GM23248 (cell line): ENCODE data around the gene GALNT7. TPM values are rescaled to one million over a fixed set of nuclear protein-coding genes. Genes with fewer than 3 reads are reported as not detected.
"Not testable (repeated sequence)": the region's sequence is repeated elsewhere in the genome, so short reads cannot be mapped to it uniquely, and the experiment has no call there.

Experiments used
- DNase-seq: peaks from one replicate; pipeline ENCODE4 v3.0.0-alpha.2; 2015
- H2AFZ ChIP-seq: fragments of 200-600 bp; sonication (generic); 2 replicates; pipeline ENCODE4 v1.6.1; 2016; ENCODE audit warnings: antibody characterized with exemption
- H3F3A ChIP-seq: fragments of 200-600 bp; sonication (generic); 2 replicates; pipeline ENCODE4 v1.6.1; 2016; ENCODE audit warnings: mild to moderate bottlenecking, antibody characterized with exemption, mixed run types; ENCODE audit not compliant: insufficient read depth
- H3K27ac ChIP-seq: fragments of 200-600 bp; sonication (generic); 2 replicates; pipeline ENCODE4 v1.5.1; 2016; ENCODE audit warnings: mild to moderate bottlenecking
- H3K27me3 ChIP-seq: fragments of 200-600 bp; sonication (generic); replicated peaks from 2 replicates; pipeline ENCODE4 v1.6.1; 2016; ENCODE audit warnings: mild to moderate bottlenecking; ENCODE audit not compliant: insufficient read depth
- H3K36me3 ChIP-seq: fragments of 200-600 bp; sonication (generic); 2 replicates; pipeline ENCODE4 v1.6.1; 2016; ENCODE audit warnings: low read depth, mild to moderate bottlenecking
- H3K4me1 ChIP-seq: fragments of 200-600 bp; sonication (generic); 2 replicates; pipeline ENCODE4 v1.6.1; 2016; ENCODE audit warnings: mild to moderate bottlenecking; ENCODE audit not compliant: insufficient read depth
- H3K4me2 ChIP-seq: fragments of 200-600 bp; sonication (generic); one replicate; pipeline ENCODE4 v1.6.1; 2016; ENCODE audit warnings: mild to moderate bottlenecking; ENCODE audit not compliant: unreplicated experiment
- H3K4me3 ChIP-seq: fragments of 200-600 bp; sonication (generic); 2 replicates; pipeline ENCODE4 v1.5.1; 2016; ENCODE audit warnings: mild to moderate bottlenecking
- H3K79me2 ChIP-seq: fragments of 200-600 bp; sonication (generic); 2 replicates; pipeline ENCODE4 v1.6.1; 2016; ENCODE audit warnings: mild to moderate bottlenecking; ENCODE audit not compliant: insufficient read depth
- H3K9ac ChIP-seq: fragments of 200-600 bp; sonication (generic); 2 replicates; pipeline ENCODE4 v1.6.1; 2016; ENCODE audit warnings: mild to moderate bottlenecking
- H3K9me2 ChIP-seq: fragments of 200-600 bp; sonication (generic); 2 replicates; pipeline ENCODE4 v1.6.1; 2016; ENCODE audit warnings: mixed run types, mild to moderate bottlenecking, moderate library complexity; ENCODE audit not compliant: insufficient read depth
- H3K9me3 ChIP-seq: fragments of 200-600 bp; sonication (generic); one replicate; pipeline ENCODE4 v1.6.1; 2017; ENCODE audit warnings: low read depth
- H4K20me1 ChIP-seq: fragments of 200-600 bp; sonication (generic); 2 replicates; pipeline ENCODE4 v1.6.0; 2016; ENCODE audit not compliant: insufficient read depth
- EZH2 ChIP-seq: fragments of 200-600 bp; sonication (generic); IDR thresholded peaks from 2 replicates; pipeline ENCODE4 v1.6.1; 2018; ENCODE audit warnings: antibody characterized with exemption, mild to moderate bottlenecking; ENCODE audit not compliant: insufficient read depth, poor library complexity, severe bottlenecking
- EZH2phosphoT487 ChIP-seq: fragments of 200-600 bp; sonication (generic); IDR thresholded peaks from 2 replicates; pipeline ENCODE4 v1.6.1; 2018; ENCODE audit warnings: antibody characterized with exemption, moderate library complexity, mild to moderate bottlenecking, low read depth; ENCODE audit not compliant: insufficient read depth
- whole genome bisulfite sequencing, 2 experiments: methylation state at CpG; one replicate each; pipeline ENCODE4 v1.1.6; 2015 to 2017; ENCODE audit warnings: low lambda C conversion rate in 2 of 2, low coverage in 1 of 2; ENCODE audit errors: missing lambda C conversion rate in 2 of 2; 5-methylcytosine and 5-hydroxymethylcytosine counted together
- in situ Hi-C: fragments of 300-500 bp; cut with MboI; formaldehyde crosslinking; loops from 2 replicates; pipeline ENCODE4 v1.15.0; 2020
- polyA plus RNA-seq: library from polyadenylated mRNA; unstranded; fragments of >200 nt; fragmentation: Nextera tagmentation; extraction: Ambion mirVana; gene quantifications from 2 replicates; pipeline ENCODE4 v1.2.1, GENCODE V29; 2016
- total RNA-seq: library from RNA; depleted of rRNA; stranded (reverse); fragments of >200 nt; shearing (Covaris generic); gene quantifications from 2 replicates; pipeline ENCODE4 v1.2.3, GENCODE V29; 2014

GALNT7 gene
- total and polyA plus RNA-seq, 2 experiments from 2014 or later, result 5.8 to 13.1 TPM

- no peaks in the 10 kb centered on the region for H3K79me2 ChIP-seq
- H3K4me2 ChIP-seq, result no peak overlapping the region
- no peak overlapping the region for H3K9ac ChIP-seq
- H3K27ac ChIP-seq, result no peak overlapping the region
- 91 to 93% methylated on average over 1 of the region's 1 CpG for WGBS, 2 experiments
- H3F3A ChIP-seq, result peaks cover 15% of the 10 kb centered on the region
- H4K20me1 ChIP-seq, result no peaks in the 10 kb centered on the region
- H3K9me2 ChIP-seq, result no peaks in the 10 kb centered on the region
- no peaks in the 10 kb centered on the region for H3K9me3 ChIP-seq
- no peaks in the 10 kb centered on the region for H3K36me3 ChIP-seq
- TF ChIP-seq EZH2phosphoT487 (no peak), EZH2 (no peak)
- H3K4me1 ChIP-seq, result peaks cover 19% of the 10 kb centered on the region
- H2AFZ ChIP-seq, result no peak overlapping the region
- in situ Hi-C loops, result no loop called here
- DNase-seq, result no peak
- no peak overlapping the region for H3K4me3 ChIP-seq
- H3K27me3 ChIP-seq, result no peaks in the 10 kb centered on the region
These were observed 9.5 kb downstream of the GALNT7 start for GRCh38 chr4:173178144-173178543.

GRCh38 chr4:173181848-173182247 is 13.2 kb downstream of the GALNT7 start:
- Histone ChIP-seq H4K20me1 (no peaks in the 10 kb centered on the region), H3K27ac (peak overlapping the region; percentile 74), H3K79me2 (no peaks in the 10 kb centered on the region), H3K9me3 (no peaks in the 10 kb centered on the region), H3K4me3 (peak overlapping the region; percentile 59), H3K4me2 (peak overlapping the region; percentile 86), H2AFZ (no peak overlapping the region), H3K9me2 (no peaks in the 10 kb centered on the region), H3F3A (peaks cover 15% of the 10 kb centered on the region), H3K36me3 (no peaks in the 10 kb centered on the region), H3K27me3 (no peaks in the 10 kb centered on the region), H3K4me1 (peaks cover 19% of the 10 kb centered on the region), H3K9ac (peak overlapping the region; percentile 44)
- 73 to 75% methylated on average over 3 of the region's 3 CpGs for WGBS, 2 experiments
- peak; percentile 80 for DNase-seq
- TF ChIP-seq EZH2phosphoT487, result no peak
- TF ChIP-seq EZH2, result no peak
- in situ Hi-C loops, result no loop called here

- H3F3A ChIP-seq, result peaks cover 15% of the 10 kb centered on the region
- H3K4me1 ChIP-seq, result peaks cover 22% of the 10 kb centered on the region
- H4K20me1 ChIP-seq, result no peaks in the 10 kb centered on the region
- peak overlapping the region; percentile 74 for H3K27ac ChIP-seq
- peak overlapping the region; percentile 59 for H3K4me3 ChIP-seq
- TF ChIP-seq EZH2 (no peak), EZH2phosphoT487 (no peak)
- no peaks in the 10 kb centered on the region for H3K9me2 ChIP-seq
- no peaks in the 10 kb centered on the region for H3K79me2 ChIP-seq
- DNase-seq, result peak; percentile 80
- peak overlapping the region; percentile 44 for H3K9ac ChIP-seq
- H3K4me2 ChIP-seq, result peak overlapping the region; percentile 86
- H3K9me3 ChIP-seq, result no peaks in the 10 kb centered on the region
- in situ Hi-C loops, result no loop called here
- no peaks in the 10 kb centered on the region for H3K27me3 ChIP-seq
- no peaks in the 10 kb centered on the region for H3K36me3 ChIP-seq
- no peak overlapping the region for H2AFZ ChIP-seq
- WGBS, 2 experiments, result 27 to 29% methylated on average over 3 to 4 of the region's 4 CpGs
These were observed 13.8 kb downstream of the GALNT7 start for GRCh38 chr4:173182403-173182802.

- H3K4me3 ChIP-seq, H2AFZ ChIP-seq, H3K4me2 ChIP-seq, H3K9me2 ChIP-seq, H3K27me3 ChIP-seq, in situ Hi-C loops, H3K79me2 ChIP-seq, H3K36me3 ChIP-seq, H3K27ac ChIP-seq, H3K9ac ChIP-seq, H4K20me1 ChIP-seq, DNase-seq, H3K9me3 ChIP-seq: not testable (repeated sequence)
- Histone ChIP-seq H3K4me1 (peaks cover 30% of the 10 kb centered on the region), H3F3A (peaks cover 15% of the 10 kb centered on the region)
- WGBS, 2 experiments, result 98 to 100% methylated on average over 11 to 47 of the region's 50 CpGs
These were observed 15.1 kb downstream of the GALNT7 start for GRCh38 chr4:173183659-173184247.
